Upper lobe of left lung (tissue), 6 donors: ENCODE data around the gene GRIK3. TPM values are rescaled to one million over a fixed set of nuclear protein-coding genes. Genes with fewer than 3 reads are reported as not detected.

Source experiments
- ATAC-seq, 2 donors: fragments of 200-7000 bp; cut with Tn5 transposase; one replicate each; pipeline ENCODE4 v1.9.1; 2022; ENCODE audit warnings: mild to moderate bottlenecking in 2 of 2, moderate library complexity in 2 of 2; ENCODE audit not compliant: low FRiP score in 2 of 2
- DNase-seq, 2 donors: peaks; one replicate each; pipeline ENCODE4 v3.0.0-alpha.2; 2019 to 2020
- H3K27ac ChIP-seq, 4 donors: fragments of 200-600 bp; sonication (generic); one replicate each; pipeline ENCODE4 v1.5.1; 2016 to 2019
- H3K27me3 ChIP-seq, 4 donors: fragments of 200-600 bp; sonication (generic); one replicate each; pipeline ENCODE4 v1.5.1; 2017 to 2019
- H3K36me3 ChIP-seq, 4 donors: fragments of 200-600 bp; sonication (generic); one replicate each; pipeline ENCODE4 v1.5.1; 2016 to 2019
- H3K4me1 ChIP-seq, 4 donors: fragments of 200-600 bp; sonication (generic); one replicate each; pipeline ENCODE4 v1.5.1; 2018 to 2019
- H3K4me3 ChIP-seq, 4 donors: fragments of 200-600 bp; sonication (generic); one replicate each; pipeline ENCODE4 v1.5.1; 2017 to 2019; ENCODE audit warnings: mild to moderate bottlenecking in 2 of 4, moderate library complexity in 1 of 4
- H3K9me3 ChIP-seq, 4 donors: fragments of 200-600 bp; sonication (generic); one replicate each; pipeline ENCODE4 v1.5.1; 2018 to 2019
- EP300 ChIP-seq, 4 donors: sonication (generic); formaldehyde crosslinking; IDR thresholded peaks; one replicate each; pipeline ENCODE4 v1.5.1; 2017; ENCODE audit warnings: antibody characterized with exemption in 4 of 4, control low read depth in 2 of 4
- POLR2A ChIP-seq, 4 donors: fragments of 450-650 bp; IDR thresholded peaks; one replicate each; pipeline ENCODE4 v1.5.1; 2016 to 2017; ENCODE audit warnings: antibody characterized with exemption in 4 of 4, mild to moderate bottlenecking in 2 of 4
- POLR2AphosphoS5 ChIP-seq, 2 donors: sonication (generic); formaldehyde crosslinking; IDR thresholded peaks; one replicate each; pipeline ENCODE4 v1.5.1; 2017; ENCODE audit warnings: antibody characterized with exemption in 2 of 2
- WGBS, 2 donors: methylation state at CpG; one replicate each; pipeline ENCODE4 v1.1.5; 2017 to 2018; 5-methylcytosine and 5-hydroxymethylcytosine counted together
- total RNA-seq, 6 donors: library from RNA; depleted of rRNA in 4 of 6; stranded (reverse); fragments of >200 nt in 4 of 6; gene quantifications; one replicate each; pipeline versions ENCODE4 v1.1.0 to v1.2.1, GENCODE V29; 2016 to 2021
- TF ChIP-seq, protein P1 (sequence below), 6 experiments: fragments of 450-650 bp in 4 of 6; fragments of 200-600 bp in 2 of 6; sonication (generic) in 2 of 6; IDR thresholded peaks; one replicate each; pipeline ENCODE4 v1.5.1; 2016 to 2019; ENCODE audit warnings: antibody characterized with exemption in 6 of 6
- donor health status: DM: no; HTN: no; CAD: no; lungs with moderate emphysema.
- donor health status: DM: no; HTN: yes; CAD: no; lungs with severe emphysema.

Gene GRIK3
- total RNA-seq, 6 donors from 2014 or later = 0.10 to 0.22 TPM; not detected in 4

DNA sequence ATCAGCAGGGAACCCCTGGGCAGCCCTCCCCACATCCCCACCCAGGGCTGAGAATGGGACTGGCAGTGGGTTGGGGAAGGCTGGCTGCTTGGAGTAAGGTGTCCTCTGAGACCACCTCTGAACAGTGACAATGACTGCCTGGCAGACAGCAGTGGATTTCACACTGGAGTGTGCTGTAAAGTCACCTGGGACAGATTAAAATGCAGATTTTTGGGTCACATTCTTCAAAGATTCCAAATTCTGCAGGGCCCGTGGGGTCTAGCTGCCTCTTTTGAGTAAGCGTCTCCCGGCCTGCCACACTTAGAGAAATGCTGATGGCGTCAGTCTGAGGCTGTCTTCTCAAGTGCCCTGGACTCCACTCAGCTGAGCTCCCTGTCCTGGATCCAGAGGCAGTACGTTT, 164.5 kb downstream of the GRIK3 start:
- 70 to 86% methylated on average over 5 of the region's 5 CpGs for WGBS, 2 donors
- H3K4me1 ChIP-seq = no peaks in the 10 kb centered on the region
- TF ChIP-seq, protein P1, sequence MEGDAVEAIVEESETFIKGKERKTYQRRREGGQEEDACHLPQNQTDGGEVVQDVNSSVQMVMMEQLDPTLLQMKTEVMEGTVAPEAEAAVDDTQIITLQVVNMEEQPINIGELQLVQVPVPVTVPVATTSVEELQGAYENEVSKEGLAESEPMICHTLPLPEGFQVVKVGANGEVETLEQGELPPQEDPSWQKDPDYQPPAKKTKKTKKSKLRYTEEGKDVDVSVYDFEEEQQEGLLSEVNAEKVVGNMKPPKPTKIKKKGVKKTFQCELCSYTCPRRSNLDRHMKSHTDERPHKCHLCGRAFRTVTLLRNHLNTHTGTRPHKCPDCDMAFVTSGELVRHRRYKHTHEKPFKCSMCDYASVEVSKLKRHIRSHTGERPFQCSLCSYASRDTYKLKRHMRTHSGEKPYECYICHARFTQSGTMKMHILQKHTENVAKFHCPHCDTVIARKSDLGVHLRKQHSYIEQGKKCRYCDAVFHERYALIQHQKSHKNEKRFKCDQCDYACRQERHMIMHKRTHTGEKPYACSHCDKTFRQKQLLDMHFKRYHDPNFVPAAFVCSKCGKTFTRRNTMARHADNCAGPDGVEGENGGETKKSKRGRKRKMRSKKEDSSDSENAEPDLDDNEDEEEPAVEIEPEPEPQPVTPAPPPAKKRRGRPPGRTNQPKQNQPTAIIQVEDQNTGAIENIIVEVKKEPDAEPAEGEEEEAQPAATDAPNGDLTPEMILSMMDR (IDR thresholded peaks at IDR 0.05) = no peak
- no peak for TF ChIP-seq EP300 (IDR thresholded peaks at IDR 0.05)
- no peak for TF ChIP-seq POLR2A (IDR thresholded peaks at IDR 0.05)
- no peak for TF ChIP-seq POLR2AphosphoS5 (IDR thresholded peaks at IDR 0.05)
- no peaks in the 10 kb centered on the region for H3K36me3 ChIP-seq
- H3K27me3 ChIP-seq = no peaks in the 10 kb centered on the region
- no peak overlapping the region for H3K27ac ChIP-seq
- ATAC-seq (no peak), DNase-seq (no peak)
- H3K4me3 ChIP-seq = no peak overlapping the region
- H3K9me3 ChIP-seq = no peaks in the 10 kb centered on the region

DNA sequence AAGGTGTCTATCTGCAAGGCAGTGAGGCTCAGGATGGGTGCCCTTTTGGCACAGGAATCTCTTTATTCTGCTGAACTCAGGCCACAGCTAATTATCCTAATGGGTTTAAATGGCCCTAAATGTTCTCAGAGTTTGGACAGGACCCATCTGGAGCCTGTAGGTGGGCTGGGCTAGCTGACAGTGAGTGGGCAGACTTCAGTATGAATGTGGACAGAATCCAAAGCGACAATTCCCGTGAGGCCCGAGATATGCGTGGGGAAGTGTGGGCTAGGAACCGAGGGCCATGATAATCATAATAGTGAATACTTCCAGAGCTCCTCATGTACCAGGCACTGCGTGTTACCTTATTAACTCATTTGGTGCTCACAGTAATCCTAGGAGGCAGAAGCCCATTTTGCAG, 165.3 kb downstream of the GRIK3 start:
- no peak overlapping the region for H3K27ac ChIP-seq
- H3K4me3 ChIP-seq = no peak overlapping the region
- H3K36me3 ChIP-seq = no peaks in the 10 kb centered on the region
- H3K9me3 ChIP-seq = no peaks in the 10 kb centered on the region
- WGBS, 2 donors = 79 to 86% methylated on average over 6 of the region's 6 CpGs
- ATAC-seq = no peak
- H3K27me3 ChIP-seq = no peaks in the 10 kb centered on the region
- TF ChIP-seq EP300 (IDR thresholded peaks at IDR 0.05) = no peak
- TF ChIP-seq, protein P1 (IDR thresholded peaks at IDR 0.05) = no peak
- TF ChIP-seq POLR2A (IDR thresholded peaks at IDR 0.05) = no peak
- no peak for TF ChIP-seq POLR2AphosphoS5 (IDR thresholded peaks at IDR 0.05)
- H3K4me1 ChIP-seq = no peaks in the 10 kb centered on the region
- DNase-seq = no peak

- WGBS, 2 donors = 63 to 92% methylated on average over 4 of the region's 4 CpGs
- no peak overlapping the region for H3K4me3 ChIP-seq
- H3K36me3 ChIP-seq = no peaks in the 10 kb centered on the region
- H3K4me1 ChIP-seq = no peaks in the 10 kb centered on the region
- no peaks in the 10 kb centered on the region for H3K27me3 ChIP-seq
- no peaks in the 10 kb centered on the region for H3K9me3 ChIP-seq
- TF ChIP-seq, protein P1 (IDR thresholded peaks at IDR 0.05) = no peak
- TF ChIP-seq POLR2A (IDR thresholded peaks at IDR 0.05) = no peak
- TF ChIP-seq POLR2AphosphoS5 (IDR thresholded peaks at IDR 0.05) = no peak
- TF ChIP-seq EP300 (IDR thresholded peaks at IDR 0.05) = no peak
- no peak overlapping the region for H3K27ac ChIP-seq
- DNase-seq = no peak
- no peak for ATAC-seq
These were observed 166.7 kb downstream of the GRIK3 start for GRCh38 chr1:36867575-36867974.

- no peaks in the 10 kb centered on the region for H3K36me3 ChIP-seq
- no peaks in the 10 kb centered on the region for H3K27me3 ChIP-seq
- TF ChIP-seq EP300 (IDR thresholded peaks at IDR 0.05) (no peak), POLR2AphosphoS5 (IDR thresholded peaks at IDR 0.05) (no peak), POLR2A (IDR thresholded peaks at IDR 0.05) (no peak)
- TF ChIP-seq, protein P1 (IDR thresholded peaks at IDR 0.05) = no peak
- ATAC-seq (no peak), DNase-seq (no peak)
- H3K4me1 ChIP-seq = no peaks in the 10 kb centered on the region
- 46 to 47% methylated on average over 5 to 6 of the region's 6 CpGs for WGBS, 2 donors
- H3K27ac ChIP-seq = no peak overlapping the region
- H3K9me3 ChIP-seq = no peaks in the 10 kb centered on the region
- no peak overlapping the region for H3K4me3 ChIP-seq
These were observed 168.0 kb downstream of the GRIK3 start for GRCh38 chr1:36866169-36866814.

DNA sequence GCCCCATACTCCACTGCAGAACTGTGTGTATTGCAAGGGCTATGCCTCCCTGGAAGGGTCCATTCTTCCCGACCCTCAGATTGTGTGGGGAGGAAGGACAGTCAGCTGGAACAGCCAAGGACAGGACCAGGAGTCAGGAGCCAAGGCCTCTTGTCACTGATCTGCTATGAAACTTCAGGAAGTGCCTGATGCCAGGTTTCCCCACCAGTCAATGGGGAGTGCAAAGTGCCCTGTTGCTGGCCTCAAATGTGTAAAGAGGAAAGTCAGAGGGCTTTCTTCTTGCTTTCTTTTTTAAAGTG, 168.8 kb downstream of the GRIK3 start:
- Histone ChIP-seq H3K4me1 (no peaks in the 10 kb centered on the region), H3K4me3 (no peak overlapping the region), H3K9me3 (no peaks in the 10 kb centered on the region), H3K27ac (no peak overlapping the region), H3K36me3 (no peaks in the 10 kb centered on the region), H3K27me3 (no peaks in the 10 kb centered on the region)
- 20 to 25% methylated on average over 1 of the region's 1 CpG for WGBS, 2 donors
- TF ChIP-seq POLR2AphosphoS5 (IDR thresholded peaks at IDR 0.05) (no peak), EP300 (IDR thresholded peaks at IDR 0.05) (no peak), POLR2A (IDR thresholded peaks at IDR 0.05) (no peak)
- TF ChIP-seq, protein P1 (IDR thresholded peaks at IDR 0.05) = no peak
- ATAC-seq = no peak
- no peak for DNase-seq
